Measurements from ENCODE around the gene ZNF180.
"Not testable (repeated sequence)": the region's sequence is repeated elsewhere in the genome, so short reads cannot be mapped to it uniquely, and the experiment has no call there.

ZNF180 gene

DNA sequence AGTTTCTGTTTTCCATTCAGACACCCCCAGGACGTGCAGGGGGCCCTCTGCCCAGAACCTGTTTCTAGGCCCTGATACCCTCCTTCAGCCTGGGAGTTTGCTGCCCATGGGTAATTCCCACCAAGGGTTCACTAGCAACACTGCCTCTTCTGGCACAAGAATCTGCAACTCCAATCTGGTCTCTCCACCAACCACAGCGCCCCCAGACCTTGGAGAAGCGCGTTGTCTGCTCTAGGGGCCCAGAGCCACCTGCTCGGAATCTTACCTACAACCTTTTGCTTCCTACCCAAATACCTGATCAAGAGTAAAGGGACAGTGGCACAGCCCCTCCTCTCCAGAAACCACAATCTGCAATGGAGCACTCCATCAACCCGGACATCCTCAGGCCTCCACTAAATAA is 763 bp downstream of the ZNF180 start:
- intact Hi-C loops (cut with DNase I): no loop called here
- no peak for DNase-seq

DNA sequence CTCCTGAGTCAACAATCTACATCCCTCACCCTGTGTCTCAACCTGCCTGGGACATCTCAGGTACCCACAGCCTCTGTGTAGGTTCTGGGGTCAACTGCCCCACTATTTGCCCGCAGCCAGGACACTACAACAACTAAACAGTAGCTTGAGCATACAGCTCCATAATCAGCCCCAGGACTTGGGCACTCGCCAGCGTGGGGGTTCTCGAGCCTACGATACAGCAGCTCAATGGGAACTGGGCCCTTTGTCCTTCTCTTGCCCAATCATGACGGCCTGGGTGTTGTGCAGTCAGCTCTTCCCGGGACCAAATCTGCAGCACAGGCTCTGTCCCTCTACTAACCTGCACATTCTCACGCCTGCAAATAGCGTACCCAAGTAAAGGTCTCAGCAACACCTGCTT is 1.3 kb downstream of the ZNF180 start:
- intact Hi-C loops (cut with DNase I): no loop called here
- DNase-seq: peak in 2 of 10 donors; percentile 16 to 78

DNA sequence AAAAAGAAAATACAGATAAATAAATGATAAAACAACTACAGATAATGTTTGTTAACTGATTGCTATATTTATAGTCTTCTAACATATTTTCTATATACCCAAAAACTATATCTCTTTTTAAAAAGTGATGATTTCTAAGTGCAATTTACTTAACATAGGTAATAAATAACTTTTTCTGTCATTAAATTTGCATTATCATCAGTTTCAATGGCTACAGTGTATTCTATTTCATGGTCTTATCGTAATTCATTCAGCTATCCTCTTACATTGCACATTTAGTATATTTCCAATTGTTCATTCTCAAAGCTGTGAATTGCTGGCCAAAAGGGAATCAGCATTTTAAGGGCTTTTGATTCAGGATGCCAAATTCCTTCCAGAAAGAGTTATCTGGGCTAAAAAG is 3.6 kb downstream of the ZNF180 start:
- DNase-seq: no peak
- intact Hi-C loops (cut with DNase I): no loop called here

DNA sequence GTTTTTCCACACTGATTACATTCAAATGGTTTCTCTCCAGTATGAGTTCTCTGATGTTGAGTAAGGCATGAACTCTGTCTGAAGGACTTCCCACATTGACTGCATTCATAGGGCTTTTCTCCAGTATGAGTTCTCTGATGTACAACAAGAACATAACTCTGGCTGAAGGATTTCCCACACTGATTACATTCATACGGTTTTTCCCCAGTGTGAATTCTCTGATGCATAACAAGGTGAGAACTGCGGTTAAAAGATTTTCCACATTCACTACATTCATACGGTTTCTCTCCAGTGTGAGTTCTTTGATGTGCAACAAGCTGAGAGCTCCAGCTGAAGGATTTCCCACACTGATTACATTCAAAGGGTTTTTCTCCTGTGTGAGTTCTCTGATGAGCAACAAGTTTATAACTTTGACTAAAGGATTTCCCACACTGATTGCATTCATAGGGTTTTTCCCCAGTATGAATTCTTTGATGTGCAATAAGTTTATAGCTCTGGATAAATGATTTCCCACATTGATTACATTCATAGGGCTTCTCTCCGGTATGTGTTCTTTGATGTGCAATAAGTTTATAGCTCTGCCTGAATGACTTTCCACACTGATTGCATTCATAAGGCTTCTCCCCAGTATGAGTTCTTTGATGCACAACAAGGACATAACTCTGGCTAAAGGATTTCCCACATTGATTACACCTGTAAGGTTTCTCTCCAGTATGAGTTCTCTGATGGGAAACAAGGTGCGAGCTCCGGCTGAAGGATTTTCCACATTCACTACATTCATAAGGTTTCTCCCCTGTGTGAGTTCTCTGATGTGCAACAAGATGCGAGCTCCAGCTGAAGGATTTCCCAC is 23.5 kb downstream of the ZNF180 start:
- intact Hi-C loops (cut with DNase I): no loop called here
- DNase-seq: no peak

DNA sequence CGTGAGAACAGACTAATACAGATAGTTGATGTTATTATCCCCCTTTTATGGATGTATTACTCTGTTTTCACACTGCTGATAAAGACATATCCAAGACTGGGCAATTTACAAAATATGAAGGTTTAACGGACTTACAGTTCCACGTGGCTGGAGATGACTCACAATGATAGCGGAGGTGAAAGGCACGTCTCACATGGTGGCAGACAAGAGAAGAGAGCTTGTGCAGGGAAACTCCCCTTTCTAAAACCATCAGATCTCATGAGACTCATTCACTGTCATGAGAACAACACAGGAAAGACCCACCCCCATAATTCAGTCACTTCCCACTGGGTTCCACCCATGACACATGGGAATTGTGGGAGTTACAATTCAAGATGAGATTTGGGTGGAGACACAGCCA is 31.6 kb downstream of the ZNF180 start:
- intact Hi-C loops (cut with DNase I): not testable (repeated sequence)

DNA sequence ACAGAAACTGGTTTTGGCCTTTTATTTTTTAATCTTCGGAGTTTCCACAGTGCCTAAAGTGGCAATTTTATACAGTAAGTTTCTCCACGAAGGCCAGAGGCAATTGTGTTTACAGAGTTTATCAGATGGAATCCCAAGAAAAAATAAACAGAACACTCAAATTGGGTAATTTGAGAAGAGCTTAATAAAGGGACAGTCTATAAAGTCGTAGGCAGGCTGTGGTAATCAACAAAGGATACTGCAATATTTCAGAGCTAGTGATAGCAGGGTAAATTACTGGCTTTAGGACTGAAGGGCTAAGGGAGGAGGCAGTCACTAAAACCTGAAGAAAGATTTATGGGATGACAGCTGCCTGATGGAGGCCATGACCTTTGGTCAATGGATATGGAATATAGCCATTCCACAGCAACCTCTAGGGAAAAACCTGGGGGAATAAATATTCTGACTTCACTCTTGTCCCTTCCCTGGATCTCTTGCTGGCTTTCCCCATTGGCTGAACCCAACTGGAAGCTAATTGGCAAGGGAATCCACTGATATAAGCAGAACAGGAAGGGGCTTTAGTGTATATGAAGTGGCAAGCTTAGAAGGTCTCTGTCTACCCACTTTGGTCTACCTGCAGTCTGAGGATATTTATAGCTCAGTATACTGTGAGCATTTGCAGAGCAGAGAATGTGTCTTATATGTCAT is 37.6 kb downstream of the ZNF180 start:
- intact Hi-C loops (cut with DNase I); DNase-seq: not testable (repeated sequence)

More for the DNA sequence above, 31.6 kb downstream of the ZNF180 start:
- DNase-seq: not testable (repeated sequence)

DNA sequence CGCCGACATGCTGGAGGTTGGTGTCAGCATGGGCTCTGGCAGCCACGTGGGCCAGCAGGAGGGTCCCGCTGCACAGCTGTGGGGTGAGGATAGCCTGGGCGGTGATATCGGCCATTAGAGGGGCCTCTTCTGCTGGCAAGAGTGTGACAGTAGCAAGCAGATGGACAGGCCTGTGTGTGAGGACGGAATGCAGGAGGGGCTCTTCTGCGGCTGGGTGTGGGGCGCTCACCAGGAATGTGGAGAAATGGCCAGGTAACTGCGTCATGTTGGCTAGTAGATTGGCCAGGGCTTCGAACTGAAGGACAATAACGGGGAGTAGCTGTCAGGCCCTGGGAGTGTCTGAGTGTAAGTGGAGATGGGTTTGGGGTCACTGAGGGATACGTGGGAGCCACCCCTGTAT is 44.3 kb downstream of the ZNF180 start:
- intact Hi-C loops (cut with DNase I); DNase-seq: not testable (repeated sequence)

DNA sequence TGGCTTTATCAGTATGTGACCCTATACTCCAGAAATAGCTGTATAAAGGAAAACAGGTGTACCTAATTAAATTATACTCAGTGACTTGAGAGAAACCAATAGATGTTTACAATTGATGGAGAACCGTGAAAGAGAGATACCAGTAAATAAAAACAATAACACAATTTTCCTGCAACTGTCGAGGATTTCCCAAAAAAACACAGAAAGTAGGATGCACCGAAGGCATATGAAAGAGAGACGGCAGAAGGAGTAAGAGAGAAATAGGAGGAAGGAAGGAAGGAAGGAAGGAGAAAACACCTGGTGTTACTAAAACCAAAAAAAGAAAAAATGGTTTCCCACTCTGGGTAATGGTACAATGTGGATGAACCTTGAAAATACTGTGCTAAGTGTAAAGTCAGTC is 45.2 kb downstream of the ZNF180 start:
- DNase-seq: no peak
- intact Hi-C loops (cut with DNase I): no loop called here

DNA sequence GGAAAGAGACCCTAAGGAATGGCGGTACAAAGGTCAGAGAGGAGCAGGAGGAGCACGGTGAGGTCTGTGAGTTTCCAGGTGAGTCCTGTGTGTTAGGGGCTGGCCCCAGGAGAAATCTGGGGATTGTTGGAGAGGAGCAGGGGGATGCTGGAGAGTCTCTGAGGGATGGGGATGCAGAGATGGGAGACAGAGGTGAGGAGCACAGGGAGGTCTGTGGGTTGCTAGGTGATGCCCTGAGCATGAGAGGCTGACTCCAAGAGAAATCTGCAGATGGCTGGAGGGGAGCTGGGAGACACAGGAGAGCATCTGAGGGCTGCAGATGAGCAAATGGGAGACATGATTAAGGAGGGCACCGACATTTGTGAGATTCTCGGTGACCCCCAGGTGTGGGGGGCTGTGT is 48.0 kb downstream of the ZNF180 start:
- intact Hi-C loops (cut with DNase I): no loop called here

DNA sequence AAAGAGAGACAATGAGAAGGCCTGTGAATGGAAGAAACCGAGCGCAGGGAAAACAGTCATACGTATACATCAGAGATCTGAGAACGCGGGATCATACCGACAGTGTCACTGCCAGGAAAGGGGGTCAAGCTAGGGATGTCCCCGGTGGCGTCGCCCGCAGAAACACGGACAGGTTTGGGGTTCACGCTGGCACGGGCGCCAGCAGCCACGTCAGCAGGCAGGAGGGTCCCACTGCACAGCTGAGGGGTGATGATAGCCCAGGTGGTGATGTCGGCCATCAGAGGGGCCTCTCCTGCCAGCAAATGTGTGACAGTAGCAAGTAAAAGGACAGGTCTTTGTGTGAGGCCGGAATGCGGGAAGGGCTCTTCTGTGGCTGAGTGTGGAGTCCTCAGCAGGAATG is 48.6 kb downstream of the ZNF180 start:
- intact Hi-C loops (cut with DNase I): no loop called here
- DNase-seq: no peak

More for the DNA sequence above, 48.0 kb downstream of the ZNF180 start:
- DNase-seq: no peak

DNA sequence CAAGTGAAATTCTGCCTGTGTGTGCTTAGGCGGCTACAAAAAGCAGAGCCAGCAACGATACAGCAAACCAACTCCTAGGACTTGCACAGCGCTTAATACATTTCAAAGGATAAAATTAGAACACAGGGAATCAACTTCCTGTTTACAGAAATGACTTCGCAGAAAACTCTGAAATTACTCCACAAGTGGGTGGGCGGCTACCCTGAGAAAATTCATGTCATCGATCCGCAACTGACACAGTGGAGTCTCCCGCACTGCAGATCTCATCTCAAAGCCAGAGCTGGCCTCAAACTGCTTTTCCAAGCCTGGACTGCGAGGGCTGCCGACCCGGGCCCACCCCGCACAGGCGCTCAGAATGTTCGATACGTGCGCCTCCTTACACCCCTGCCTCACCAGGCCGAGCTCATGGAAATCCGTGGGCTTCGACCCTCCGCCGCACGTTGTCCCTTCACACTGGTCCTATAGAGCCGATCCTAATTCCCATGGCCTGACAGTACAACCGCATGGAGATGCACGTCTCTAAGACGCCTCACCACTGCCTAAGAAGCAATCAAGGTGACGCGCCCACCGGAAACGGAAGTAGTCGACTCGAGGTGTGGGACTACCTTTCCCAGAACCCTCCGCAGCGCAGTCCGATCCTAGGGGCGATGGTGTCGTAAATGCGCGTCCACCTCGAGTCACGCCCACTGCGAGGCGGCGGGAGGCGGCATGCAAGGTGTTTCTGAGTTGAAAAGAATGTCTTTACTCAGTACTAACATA is 52.2 kb downstream of the ZNF180 start, which contains the start of gene ZNF229:
ZNF229 (minus strand) TSS at position 557 of the 759 bp plus-strand sequence. CDS start 5,625 bp downstream, outside the sequence.
- intact Hi-C loops (cut with DNase I): no loop called here
- peak; percentile 57 to 95 (median 74) for DNase-seq

DNA sequence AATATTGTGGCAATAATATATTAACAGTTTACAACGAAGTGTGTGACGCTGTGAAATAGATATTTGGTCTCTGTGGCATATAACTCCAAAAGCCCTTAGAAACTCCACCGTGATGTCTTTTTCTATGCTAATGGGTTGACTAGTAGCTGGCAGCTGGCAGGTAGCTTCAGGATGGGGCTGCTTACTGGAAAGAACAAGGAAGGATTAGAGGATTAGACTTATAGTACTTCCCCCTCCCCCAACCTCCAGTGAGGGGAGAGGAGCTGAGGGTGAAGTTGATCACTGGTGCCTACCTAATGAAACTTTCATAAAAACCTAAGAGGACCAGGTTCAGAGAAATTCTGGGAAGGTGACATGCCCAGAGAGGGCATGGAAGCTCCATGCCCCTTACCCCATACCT is 61.9 kb downstream of the ZNF180 start:
- no peak for DNase-seq
- intact Hi-C loops (cut with DNase I): no loop called here

DNA sequence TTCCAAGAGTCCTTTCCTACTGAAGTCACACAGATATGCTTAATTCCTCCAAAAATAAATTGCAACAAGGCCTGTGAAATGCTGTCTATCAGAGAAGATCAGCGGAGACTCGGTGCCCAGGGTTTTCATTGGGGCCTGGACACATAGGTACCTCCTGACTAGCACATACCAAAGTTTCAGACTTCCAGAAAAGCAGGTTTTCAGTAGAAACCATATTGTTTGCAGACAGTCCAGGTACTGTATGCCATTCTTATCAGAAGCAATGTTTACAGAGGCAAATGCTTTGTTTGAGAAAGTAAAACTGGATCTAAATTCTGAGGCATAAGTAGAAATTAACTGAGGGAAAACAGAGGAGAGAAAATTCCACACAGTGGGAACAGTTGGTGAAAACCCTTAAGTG is 64.9 kb downstream of the ZNF180 start:
- intact Hi-C loops (cut with DNase I): no loop called here
- DNase-seq: no peak

DNA sequence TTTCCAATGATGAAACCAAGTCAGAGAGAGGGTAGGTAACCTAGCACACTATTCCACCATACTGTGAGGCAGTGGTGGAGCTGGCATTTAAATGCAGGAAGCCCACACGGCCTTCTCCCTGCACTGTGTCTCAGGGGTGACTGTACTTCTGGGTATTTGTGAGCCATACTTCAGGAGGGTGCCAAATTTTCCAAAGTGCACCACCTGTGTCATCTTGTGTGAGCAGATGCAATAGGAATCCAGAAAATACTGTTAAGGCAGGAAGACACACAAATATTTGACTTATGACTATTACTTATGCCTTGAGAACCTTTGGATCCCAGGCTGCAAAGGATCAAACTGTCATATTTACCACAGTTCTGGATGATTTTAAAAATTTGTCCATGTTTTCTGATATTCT is 69.4 kb downstream of the ZNF180 start:
- no peak for DNase-seq
- intact Hi-C loops (cut with DNase I): no loop called here
